ENCODE data around the gene CLCN3.
"Not testable (repeated sequence)": the region's sequence is repeated elsewhere in the genome, so short reads cannot be mapped to it uniquely, and the experiment has no call there.

CLCN3 gene

DNA sequence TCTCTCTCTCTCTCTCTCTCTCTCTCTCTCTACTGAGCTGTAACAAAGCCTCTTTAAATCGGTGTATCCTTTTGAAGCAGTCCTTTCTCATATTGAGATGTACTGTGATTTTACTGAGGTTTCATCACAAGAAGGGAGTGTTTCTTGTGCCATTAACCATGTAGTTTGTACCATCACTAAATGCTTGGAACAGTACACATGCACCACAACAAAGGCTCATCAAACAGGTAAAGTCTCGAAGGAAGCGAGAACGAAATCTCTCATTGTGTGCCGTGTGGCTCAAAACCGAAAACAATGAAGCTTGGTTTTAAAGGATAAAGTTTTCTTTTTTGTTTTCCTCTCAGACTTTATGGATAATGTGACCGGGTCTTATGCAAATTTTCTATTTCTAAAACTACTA is 100.2 kb downstream of the CLCN3 start:
- no peak for DNase-seq

DNA sequence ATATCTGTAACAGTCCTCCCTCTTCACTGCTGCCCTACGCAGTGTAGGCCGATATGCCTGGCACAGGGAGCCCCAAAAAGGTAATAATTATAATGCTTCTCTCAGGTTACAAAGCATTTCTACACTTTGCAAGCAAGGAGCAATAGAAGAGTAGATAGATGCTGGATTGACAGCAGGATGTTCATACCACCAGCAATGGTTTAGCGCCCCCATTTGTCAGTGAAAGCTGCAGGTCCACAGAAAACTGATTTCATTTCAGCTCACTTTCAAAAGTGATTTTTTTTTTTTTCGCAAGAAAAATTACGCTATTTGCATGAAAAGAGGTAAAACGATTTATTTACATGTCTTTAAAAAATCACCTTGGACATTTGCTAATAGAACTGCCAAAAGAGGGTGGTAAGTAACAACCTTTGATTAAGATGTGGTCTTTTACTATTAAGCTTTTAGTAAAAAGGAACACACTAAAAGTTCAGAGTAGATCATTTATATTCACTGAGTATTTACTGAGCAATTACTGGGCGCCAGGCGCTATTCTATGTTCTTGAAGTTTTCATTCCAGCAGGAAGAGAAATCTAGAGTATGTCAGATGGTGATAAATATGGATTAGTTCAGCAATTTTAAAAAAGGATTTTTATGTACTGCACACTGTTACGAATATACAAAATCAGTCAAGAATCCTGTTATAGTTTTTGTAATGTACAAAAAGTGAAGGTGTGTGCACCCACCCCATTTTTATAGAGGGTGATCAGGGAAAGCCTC is 103.0 kb downstream of the CLCN3 start:
- DNase-seq: no peak

DNA sequence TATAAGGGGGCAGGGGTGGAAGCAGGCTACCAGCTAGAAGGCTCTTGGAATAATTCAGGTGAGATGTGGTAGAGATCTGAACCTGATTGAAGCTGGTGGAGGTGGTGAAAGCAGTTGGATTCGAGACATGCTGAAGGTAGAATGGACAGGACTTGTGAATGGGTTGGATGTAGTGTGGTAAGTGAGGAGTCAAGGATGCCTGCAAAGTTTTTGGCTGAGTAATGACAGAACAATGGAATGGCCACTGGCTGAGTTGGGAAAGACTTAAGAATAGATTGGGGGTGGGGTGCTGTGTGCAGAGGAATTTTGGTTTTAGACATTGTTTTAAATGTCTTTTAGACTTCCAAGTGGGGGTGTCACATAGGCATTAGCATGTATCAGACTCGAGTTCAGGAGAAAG is 103.9 kb downstream of the CLCN3 start:
- no peak for DNase-seq

DNA sequence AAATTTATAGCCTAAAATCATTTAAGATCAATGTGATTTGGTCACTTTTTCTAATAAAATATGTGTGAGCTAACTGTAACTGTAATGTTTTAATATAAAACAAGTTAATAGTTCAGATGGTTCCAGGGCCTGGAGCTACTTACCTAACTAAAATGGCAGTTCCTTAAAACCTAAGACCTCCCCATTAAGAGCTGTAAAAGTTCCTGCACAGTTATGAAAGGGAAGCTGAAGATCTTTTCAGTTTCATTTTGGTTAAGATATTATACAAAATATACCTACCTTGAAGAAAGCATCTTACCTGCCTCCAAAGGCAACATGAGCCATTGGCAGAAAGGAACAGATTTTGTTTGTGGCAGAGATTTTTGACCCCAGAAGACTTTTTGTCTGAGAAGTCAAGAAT is 107.2 kb downstream of the CLCN3 start:
- DNase-seq: no peak

DNA sequence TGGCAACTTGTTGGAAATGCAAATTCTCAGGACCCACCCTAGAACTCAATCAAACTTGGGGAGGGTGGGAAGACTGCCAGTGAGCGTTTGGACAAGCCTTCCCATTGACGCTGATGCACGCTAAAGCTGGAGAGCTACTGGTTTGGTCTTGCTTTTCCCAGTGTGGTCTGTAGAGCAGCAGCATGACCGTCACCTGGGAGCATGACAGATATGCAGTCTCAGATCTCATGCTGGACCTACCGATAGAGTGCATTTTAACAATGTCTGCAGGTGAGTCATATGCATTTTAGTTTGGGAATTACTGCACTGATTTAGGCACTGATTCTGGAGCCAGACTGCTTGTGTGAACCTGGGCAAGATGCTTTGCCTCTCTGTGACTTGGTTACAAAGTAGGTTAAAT is 110.2 kb downstream of the CLCN3 start:
- no peak for DNase-seq

DNA sequence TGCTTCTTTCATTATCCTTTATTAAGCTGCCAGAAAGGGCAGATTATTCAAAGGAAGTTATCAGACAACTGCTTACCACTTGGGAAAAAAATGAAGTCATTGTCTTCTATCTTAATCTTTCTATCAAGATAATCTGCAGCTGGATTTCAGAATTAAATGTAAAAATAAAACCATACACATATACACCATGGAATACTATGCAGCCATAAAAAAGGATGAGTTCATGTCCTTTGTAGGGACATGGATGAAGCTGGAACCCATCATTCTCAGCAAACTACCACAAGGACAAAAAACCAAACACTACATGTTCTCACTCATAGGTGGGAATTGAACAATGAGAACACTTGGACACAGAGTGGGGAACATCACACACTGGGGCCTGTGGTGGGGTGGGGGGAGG is 118.2 kb downstream of the CLCN3 start:
- DNase-seq: not testable (repeated sequence)

DNA sequence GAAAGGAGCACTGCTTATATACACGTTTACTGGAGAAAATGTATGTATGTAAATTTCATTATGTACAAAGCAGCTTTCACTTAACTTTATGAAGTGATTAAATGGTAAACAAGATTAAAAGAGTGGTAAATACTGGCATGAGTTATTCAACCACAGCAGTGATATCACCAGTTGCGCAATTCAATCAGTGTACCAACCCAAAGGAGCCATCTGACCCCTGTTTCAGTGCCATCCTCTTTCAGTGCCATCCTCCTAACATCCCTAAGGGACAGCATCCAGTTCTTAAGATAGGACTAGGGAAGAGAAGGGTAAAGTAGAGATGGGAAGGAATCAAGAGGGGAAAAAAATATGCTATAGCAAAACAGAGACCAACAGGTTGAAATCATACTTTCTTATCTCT is 121.2 kb downstream of the CLCN3 start:
- DNase-seq: no peak

DNA sequence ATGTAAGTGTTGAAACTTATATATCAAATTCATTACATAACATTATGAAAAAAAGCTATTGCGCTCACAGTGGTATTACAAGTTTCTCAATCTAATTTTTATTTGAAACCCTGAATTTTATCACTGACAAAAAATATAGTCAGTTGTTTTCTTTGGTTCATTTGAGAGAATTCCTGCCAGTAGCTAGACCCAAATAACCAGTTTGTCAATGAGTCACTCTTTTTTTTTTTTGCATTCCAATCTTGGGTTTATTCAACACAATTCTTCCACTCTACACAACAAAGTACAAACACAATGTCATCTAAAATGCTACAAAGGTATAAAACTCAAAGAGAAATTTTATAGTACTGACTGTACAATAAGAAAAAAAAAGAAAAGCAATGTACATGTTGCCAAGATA is 124.2 kb downstream of the CLCN3 start:
- DNase-seq: no peak

DNA sequence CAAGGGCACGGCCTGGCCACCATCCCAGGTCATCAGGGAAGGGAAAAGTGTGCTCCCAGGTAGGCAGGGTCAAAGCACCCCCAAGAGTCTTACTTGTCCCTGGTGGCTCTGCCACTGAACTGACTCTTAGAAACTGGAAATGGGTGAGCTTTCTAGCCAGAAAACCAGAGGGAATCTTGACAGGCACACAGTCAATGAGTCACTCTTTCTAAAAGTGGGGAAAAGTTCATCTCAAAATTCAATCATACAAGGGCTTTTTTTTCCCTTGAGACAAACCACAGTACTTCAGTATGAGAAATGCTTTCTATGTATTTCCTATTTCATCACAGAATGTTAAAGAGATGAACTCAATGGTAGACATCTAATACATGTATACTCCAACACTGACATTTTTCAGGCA is 124.9 kb downstream of the CLCN3 start:
- no peak for DNase-seq

DNA sequence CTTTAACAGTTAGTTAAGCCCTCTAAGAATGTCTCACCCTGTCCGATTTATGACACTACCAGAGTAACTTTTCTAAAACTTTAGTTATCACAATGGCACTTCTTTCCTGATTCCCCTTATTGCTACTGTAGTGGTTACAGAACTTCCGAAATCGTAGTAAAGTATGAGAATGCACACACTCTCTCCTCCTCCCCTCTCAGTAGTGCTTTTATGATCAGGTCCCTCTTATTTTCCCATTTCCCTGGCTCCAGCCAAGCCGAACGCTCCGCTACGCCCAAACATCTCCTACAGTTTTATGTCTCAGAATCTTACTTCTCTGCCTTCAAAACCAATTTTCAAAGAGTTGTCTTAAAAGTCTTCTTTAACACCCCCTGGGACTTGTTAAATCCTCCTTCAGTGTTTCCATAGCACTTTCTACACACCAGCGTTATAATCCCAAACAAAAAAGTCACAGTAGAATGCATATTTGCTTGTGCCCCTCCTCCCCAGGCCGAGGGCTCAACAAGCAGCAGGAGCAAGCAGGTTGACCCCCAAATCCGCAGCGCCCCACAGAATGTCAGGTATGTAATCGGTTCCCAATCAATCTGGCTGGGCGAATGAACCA is 136.7 kb downstream of the CLCN3 start:
- no peak for DNase-seq

DNA sequence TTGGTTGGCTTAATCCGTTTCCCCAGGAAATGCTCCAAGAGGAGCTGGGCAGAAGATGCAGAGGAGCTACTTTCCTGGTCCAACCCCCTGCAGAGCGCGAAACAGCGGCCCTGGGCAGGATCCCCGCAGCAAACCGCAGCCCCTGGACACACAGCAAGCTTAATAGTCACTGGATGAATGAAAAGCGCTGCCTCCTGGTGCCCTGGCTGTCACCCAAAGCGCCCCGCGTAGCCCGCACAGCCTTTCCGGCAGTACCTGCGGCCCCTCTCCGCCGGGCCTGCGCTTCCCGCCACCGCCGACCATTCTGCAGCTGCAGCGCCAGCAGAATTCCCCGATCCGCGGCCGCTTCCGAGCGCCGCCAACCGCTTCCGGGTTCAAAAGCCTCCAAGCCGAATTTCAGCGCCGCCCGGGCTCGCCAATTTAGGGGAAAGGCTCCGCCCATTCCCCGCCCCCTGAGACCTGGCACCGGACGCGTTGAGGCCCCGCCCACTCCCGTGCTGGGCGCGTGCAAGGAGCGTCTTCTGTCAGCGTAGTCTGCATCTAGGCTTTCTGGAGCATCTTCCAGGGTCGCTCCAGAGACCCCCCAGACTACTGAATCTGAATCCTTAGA is 137.3 kb downstream of the CLCN3 start, which contains the start of gene HPF1:
TSS of gene HPF1 (minus strand) at position 370 of the 610 bp plus-strand sequence. CDS start at position 303, 67 bp downstream.
- DNase-seq: peak; percentile 73

DNA sequence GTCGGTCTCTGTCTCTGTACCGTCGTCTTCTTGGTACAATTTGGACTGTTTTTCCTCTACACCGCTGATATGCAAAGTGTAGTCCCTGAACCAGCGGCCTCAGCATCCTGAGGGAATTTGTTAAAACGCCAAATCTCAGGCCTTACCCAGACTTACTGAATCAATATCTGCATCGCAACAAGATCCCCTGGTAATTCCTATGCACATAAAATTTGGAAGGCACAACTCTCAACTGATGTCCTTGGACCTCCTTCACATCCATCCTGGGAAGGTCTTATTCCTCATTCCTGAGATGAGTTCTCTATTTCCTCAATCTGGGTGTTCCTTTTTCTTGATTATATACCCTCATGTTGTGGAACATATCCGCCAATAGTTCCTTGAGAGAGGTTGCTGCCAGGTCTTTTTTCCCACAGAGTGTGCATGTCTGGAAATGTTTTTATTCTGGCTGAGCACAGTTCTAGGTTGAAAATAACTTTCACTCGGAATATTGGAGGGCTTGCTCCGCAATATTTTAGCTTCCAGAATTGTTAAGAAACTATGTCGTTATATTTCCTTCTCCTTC is 138.1 kb downstream of the CLCN3 start:
- DNase-seq: no peak

DNA sequence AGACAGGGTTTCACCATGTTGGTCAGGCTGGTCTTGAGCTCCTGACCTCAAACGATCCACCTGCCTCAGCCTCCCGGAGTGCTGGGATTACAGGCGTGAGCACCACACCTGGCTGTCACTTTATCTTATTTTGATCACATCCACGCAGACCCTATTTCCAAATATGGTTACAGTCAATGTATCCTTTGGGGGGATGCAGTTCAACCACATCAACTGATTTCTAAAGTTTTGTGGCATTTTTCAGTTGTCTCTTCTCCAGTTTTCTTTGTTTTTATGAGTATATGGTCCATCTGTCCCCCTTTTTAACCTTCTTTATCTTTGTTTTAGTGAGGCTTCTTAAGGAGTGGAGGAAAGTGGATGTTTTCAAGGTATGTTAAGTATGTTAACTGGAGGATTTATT is 141.5 kb downstream of the CLCN3 start:
- no peak for DNase-seq

DNA sequence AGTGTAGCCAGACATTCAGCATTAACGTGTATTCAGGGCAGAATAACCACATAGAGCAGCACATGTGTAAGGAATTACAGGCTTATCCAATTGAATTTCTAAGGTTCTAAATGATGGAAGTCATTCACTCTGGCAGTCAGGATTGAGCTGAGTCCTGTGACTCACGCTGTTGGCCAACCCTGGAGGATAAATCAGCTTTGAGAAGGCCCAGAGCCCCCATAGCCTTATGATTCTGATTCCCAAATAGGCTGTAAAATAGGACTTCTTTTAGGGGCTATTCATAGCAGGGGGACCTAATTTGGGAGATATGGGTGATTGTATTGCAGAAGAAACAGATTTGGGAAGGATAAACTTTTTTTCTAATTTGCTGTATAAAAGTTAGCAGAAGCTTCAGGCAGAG is 145.5 kb downstream of the CLCN3 start:
- DNase-seq: no peak

DNA sequence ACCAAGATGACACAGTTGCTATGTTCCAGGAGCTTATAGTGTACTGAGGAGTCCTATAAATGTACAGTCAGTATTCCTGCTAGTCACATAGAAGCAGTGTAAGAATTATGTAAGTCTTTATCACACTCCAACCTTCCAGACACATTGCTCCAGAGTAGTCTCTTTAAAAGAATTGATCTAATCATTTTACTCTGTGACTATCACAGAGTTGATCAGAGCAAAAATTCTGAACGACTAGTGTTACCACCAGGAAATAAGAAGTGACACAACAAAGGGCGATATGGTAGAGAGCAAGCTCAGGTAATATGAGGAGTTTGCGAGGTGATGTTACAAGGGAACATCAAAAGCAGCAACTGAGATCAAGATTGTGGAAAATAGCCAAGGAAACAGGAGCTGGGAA is 146.4 kb downstream of the CLCN3 start:
- no peak for DNase-seq

DNA sequence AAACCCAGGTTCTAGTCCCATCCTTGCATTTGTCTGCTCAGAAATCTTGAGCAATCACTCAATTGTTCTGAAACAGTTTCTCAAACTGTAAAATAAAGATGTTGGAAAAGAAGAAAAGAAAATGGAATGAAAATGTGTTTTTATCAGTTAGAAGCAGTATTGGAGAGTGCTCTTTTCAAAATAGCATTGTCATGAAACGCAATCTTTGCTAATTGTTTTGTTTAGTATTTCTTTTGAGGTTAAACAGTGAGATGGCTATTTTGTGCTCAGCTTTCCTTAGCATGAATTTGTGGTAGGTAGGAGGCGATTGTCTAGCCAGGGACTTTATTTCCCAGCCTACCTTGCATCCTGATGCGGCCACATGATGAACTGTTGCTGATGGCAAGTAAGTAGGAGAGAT is 148.0 kb downstream of the CLCN3 start:
- no peak for DNase-seq

DNA sequence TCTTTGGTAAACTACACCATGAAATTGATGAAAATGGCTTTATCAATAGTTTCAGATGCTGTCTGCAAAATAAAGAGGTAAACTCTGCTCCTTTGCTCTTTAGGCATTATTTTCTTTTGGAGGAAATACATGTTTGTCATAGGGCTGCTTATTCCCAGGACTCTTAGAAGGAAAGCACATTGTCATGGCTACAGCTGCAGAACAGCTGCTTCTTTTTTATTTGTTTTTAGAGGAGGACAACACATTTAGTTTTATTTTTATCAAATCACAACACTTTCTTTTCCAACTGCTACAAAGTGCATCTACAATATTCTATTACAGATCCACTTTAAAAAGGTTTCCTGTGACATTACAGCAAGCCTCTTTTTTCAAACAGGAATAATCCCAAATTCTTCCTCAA is 150.0 kb downstream of the CLCN3 start:
- no peak for DNase-seq

DNA sequence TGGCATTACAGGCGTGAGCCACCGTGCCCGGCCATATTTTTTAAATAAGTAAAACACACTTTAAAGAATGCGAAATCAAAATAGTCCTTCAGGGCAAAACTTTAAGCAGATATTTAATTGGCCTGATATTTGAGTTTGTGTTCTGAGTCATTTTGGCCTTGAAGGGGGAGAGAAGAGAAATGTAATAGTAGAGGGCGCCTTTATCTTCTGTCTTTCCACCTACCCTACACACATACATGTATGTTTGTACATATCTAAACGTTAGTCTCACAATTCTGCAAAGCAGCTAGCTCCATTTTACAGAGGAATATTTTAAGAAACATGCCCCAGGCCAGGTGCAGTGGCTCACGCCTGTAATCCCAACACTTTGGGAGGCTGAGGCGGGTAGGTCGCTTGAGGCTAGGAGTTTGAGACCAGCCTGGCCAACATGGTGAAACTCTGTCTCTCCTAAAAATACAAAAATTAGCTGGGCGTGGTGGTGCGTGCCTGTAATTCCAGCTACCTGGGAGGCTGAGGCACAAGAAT is 151.2 kb downstream of the CLCN3 start:
- DNase-seq: not testable (repeated sequence)

Data from T1000 (cell line).